ENCODE data around the gene KCNJ1.

DNA sequence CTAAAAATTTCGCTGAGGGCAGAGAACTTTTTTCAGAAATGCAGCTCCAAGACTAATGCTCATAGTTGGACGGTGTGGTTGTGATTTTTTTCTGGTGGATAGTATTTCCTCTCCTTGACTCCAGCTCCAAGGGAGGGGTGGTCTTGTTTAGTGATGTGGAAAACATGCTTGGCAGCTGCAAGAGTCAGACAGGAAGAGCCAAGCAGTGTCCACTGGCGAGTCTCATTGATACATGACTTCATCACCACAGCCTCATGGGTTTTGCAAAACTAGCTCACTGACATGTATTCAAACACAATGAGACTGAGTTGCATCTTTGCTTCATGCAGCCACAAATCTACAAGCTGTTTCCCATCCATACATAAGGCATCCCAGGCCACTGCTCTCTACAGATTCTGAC, 7.3 kb upstream of the KCNJ1 start:
- TF ChIP-seq, protein P1, sequence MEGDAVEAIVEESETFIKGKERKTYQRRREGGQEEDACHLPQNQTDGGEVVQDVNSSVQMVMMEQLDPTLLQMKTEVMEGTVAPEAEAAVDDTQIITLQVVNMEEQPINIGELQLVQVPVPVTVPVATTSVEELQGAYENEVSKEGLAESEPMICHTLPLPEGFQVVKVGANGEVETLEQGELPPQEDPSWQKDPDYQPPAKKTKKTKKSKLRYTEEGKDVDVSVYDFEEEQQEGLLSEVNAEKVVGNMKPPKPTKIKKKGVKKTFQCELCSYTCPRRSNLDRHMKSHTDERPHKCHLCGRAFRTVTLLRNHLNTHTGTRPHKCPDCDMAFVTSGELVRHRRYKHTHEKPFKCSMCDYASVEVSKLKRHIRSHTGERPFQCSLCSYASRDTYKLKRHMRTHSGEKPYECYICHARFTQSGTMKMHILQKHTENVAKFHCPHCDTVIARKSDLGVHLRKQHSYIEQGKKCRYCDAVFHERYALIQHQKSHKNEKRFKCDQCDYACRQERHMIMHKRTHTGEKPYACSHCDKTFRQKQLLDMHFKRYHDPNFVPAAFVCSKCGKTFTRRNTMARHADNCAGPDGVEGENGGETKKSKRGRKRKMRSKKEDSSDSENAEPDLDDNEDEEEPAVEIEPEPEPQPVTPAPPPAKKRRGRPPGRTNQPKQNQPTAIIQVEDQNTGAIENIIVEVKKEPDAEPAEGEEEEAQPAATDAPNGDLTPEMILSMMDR (conservative IDR thresholded peaks at IDR 0.05; ENCODE audit: low read depth, low read length), result no peak
- no peak for TF ChIP-seq EZH2 (IDR thresholded peaks at IDR 0.05; ENCODE audit: borderline replicate concordance, low read depth, low read length, poor library complexity, severe bottlenecking)

Data from A673 (cell line).